GM23338 (cell line): ENCODE results near the gene OSBPL10. TPM values are rescaled to one million over a fixed set of nuclear protein-coding genes. Genes with fewer than 3 reads are reported as not detected.

Source experiments
- ATAC-seq: fragments of 200-7000 bp; cut with Tn5 transposase; 3 replicates; pipeline ENCODE4 v1.9.1; 2020
- DNase-seq: peaks from one replicate; pipeline ENCODE4 v3.0.0-alpha.2; 2015; ENCODE audit warnings: low spot score
- H2AFZ ChIP-seq: fragments of 200-600 bp; sonication (generic); 2 replicates; pipeline ENCODE4 v1.8.0; 2016; ENCODE audit warnings: antibody characterized with exemption, mild to moderate bottlenecking, moderate library complexity
- H3F3A ChIP-seq: fragments of 200-600 bp; sonication (generic); replicated peaks from 2 replicates; pipeline ENCODE4 v1.8.0; 2017; ENCODE audit warnings: antibody characterized with exemption, mixed run types, low read depth
- H3K27ac ChIP-seq: fragments of 200-600 bp; sonication (generic); 2 replicates; pipeline ENCODE4 v1.6.1; 2016; ENCODE audit warnings: low read depth
- H3K27me3 ChIP-seq: fragments of 200-600 bp; sonication (generic); 2 replicates; pipeline ENCODE4 v1.8.0; 2016; ENCODE audit warnings: mild to moderate bottlenecking, mixed run types, moderate library complexity; ENCODE audit not compliant: insufficient read depth
- H3K36me3 ChIP-seq: fragments of 200-600 bp; sonication (generic); 2 replicates; pipeline ENCODE4 v1.8.0; 2016; ENCODE audit warnings: mild to moderate bottlenecking; ENCODE audit not compliant: insufficient read depth
- H3K4me1 ChIP-seq: fragments of 200-600 bp; sonication (generic); 2 replicates; pipeline ENCODE4 v1.8.0; 2016; ENCODE audit warnings: mild to moderate bottlenecking, moderate library complexity; ENCODE audit not compliant: insufficient read depth
- H3K4me2 ChIP-seq: fragments of 200-600 bp; sonication (generic); 2 replicates; pipeline ENCODE4 v1.7.1; 2017; ENCODE audit warnings: mixed run types
- H3K4me3 ChIP-seq: fragments of 200-600 bp; sonication (generic); 2 replicates; pipeline ENCODE4 v1.6.1; 2016; ENCODE audit warnings: mixed run types
- H3K79me2 ChIP-seq: fragments of 200-600 bp; sonication (generic); replicated peaks from 2 replicates; pipeline ENCODE4 v1.8.0; 2017; ENCODE audit warnings: mild to moderate bottlenecking; ENCODE audit not compliant: insufficient read depth
- H3K9me2 ChIP-seq: fragments of 200-600 bp; sonication (generic); 2 replicates; pipeline ENCODE4 v1.8.0; 2017; ENCODE audit not compliant: insufficient read depth
- H4K20me1 ChIP-seq: fragments of 200-600 bp; sonication (generic); replicated peaks from 2 replicates; pipeline ENCODE4 v1.8.0; 2017; ENCODE audit warnings: mild to moderate bottlenecking; ENCODE audit not compliant: insufficient read depth
- H3K27ac Mint-ChIP-seq: 2 replicates; pipeline ENCODE4 v1.8.0; 2020; ENCODE audit warnings: inconsistent platforms, mild to moderate bottlenecking, moderate library complexity, mixed read lengths
- H3K27me3 Mint-ChIP-seq: 3 replicates; pipeline ENCODE4 v1.8.0; 2022; ENCODE audit warnings: low read depth, mild to moderate bottlenecking, moderate library complexity, mixed read lengths, inconsistent platforms; ENCODE audit not compliant: insufficient read depth, poor library complexity
- H3K36me3 Mint-ChIP-seq: 3 replicates; pipeline ENCODE4 v1.8.0; 2021; ENCODE audit warnings: low read depth, mild to moderate bottlenecking, inconsistent platforms, moderate library complexity, mixed read lengths
- H3K4me1 Mint-ChIP-seq: 3 replicates; pipeline ENCODE4 v1.8.0; 2020; ENCODE audit warnings: mild to moderate bottlenecking, inconsistent platforms, mixed read lengths
- H3K4me3 Mint-ChIP-seq: 3 replicates; pipeline ENCODE4 v1.8.0; 2021; ENCODE audit warnings: moderate library complexity, mild to moderate bottlenecking, inconsistent platforms, mixed read lengths
- H3K9me3 Mint-ChIP-seq: 3 replicates; pipeline ENCODE4 v1.8.0; 2020; ENCODE audit warnings: moderate library complexity, mild to moderate bottlenecking, inconsistent platforms, mixed read lengths
- CREB1 ChIP-seq: fragments of 250-450 bp; sonication (Bioruptor Pico); IDR thresholded peaks from 2 replicates; pipeline ENCODE4 v1.5.0; 2020; ENCODE audit warnings: low read depth, mild to moderate bottlenecking, moderate library complexity
- CTCF ChIP-seq, 2 experiments: fragments of 200-600 bp in 1 of 2; sonication (generic) in 1 of 2; conservative IDR thresholded peaks; 2 replicates each; pipeline versions ENCODE4 v1.5.1 to v1.6.1; 2016 to 2017; ENCODE audit warnings: antibody characterized with exemption in 2 of 2, low read depth in 2 of 2, mild to moderate bottlenecking in 2 of 2, moderate library complexity in 1 of 2
- EZH2phosphoT487 ChIP-seq: fragments of 200-600 bp; sonication (generic); IDR thresholded peaks from one replicate; pipeline ENCODE4 v1.8.1; 2018; ENCODE audit warnings: antibody characterized with exemption; ENCODE audit not compliant: unreplicated experiment
- POLR2AphosphoS5 ChIP-seq: IDR thresholded peaks from 2 replicates; pipeline ENCODE4 v1.6.1; 2016; ENCODE audit warnings: antibody characterized with exemption, low read depth
- ZNF114 ChIP-seq: fragments of 250-450 bp; sonication (Bioruptor Pico); IDR thresholded peaks from 2 replicates; pipeline ENCODE4 v1.5.0; 2020; ENCODE audit warnings: mild to moderate bottlenecking, moderate library complexity
- ZNF331 ChIP-seq: fragments of 250-450 bp; sonication (Bioruptor Pico); IDR thresholded peaks from 2 replicates; pipeline ENCODE4 v1.5.0; 2020; ENCODE audit warnings: low read depth, mild to moderate bottlenecking, moderate library complexity
- ZNF462 ChIP-seq: fragments of 250-450 bp; sonication (Bioruptor Pico); IDR thresholded peaks from 2 replicates; pipeline ENCODE4 v1.5.0; 2020; ENCODE audit warnings: mild to moderate bottlenecking, moderate library complexity
- polyA plus RNA-seq: library from polyadenylated mRNA; unstranded; fragments of >200 nt; fragmentation: Nextera tagmentation; extraction: Ambion mirVana; gene quantifications from 2 replicates; pipeline ENCODE4 v1.2.1, GENCODE V29; 2016
- total RNA-seq: library from RNA; depleted of rRNA; stranded (reverse); fragments of >200 nt; shearing (Covaris generic); gene quantifications from 2 replicates; pipeline ENCODE4 v1.2.3, GENCODE V29; 2014

OSBPL10 gene
- total and polyA plus RNA-seq, 2 experiments from 2014 or later = 23.8 to 149 TPM

GRCh38 chr3:31831591-31831990, 149.5 kb downstream of the OSBPL10 start:
- H3K9me3 Mint-ChIP-seq = no peaks in the 10 kb centered on the region; the same call in 2 of the 3 replicates
- Histone ChIP-seq H3F3A (no peaks in the 10 kb centered on the region), H3K79me2 (peaks cover 75% of the 10 kb centered on the region)

More at GRCh38 chr3:31831591-31831990, 149.5 kb downstream of the OSBPL10 start:
- Histone ChIP-seq H3K27ac (no peak overlapping the region), H2AFZ (no peak overlapping the region), H4K20me1 (peaks cover 23% of the 10 kb centered on the region; the same call in 1 of the 2 replicates), H3K27me3 (no peaks in the 10 kb centered on the region), H3K4me3 (no peak overlapping the region), H3K9me2 (no peaks in the 10 kb centered on the region), H3K4me2 (no peak overlapping the region), H3K36me3 (no peaks in the 10 kb centered on the region), H3K4me1 (peaks cover 30% of the 10 kb centered on the region)
- no peak overlapping the region for H3K27ac Mint-ChIP-seq
- H3K4me1 Mint-ChIP-seq = peaks cover 38% of the 10 kb centered on the region
- no peak overlapping the region for H3K4me3 Mint-ChIP-seq
- DNase-seq = no peak
- ATAC-seq = no peak
- peaks cover 7% of the 10 kb centered on the region for H3K27me3 Mint-ChIP-seq
- H3K36me3 Mint-ChIP-seq = no peaks in the 10 kb centered on the region
- no peak for TF ChIP-seq ZNF331 (CRISPR knock-in tag)
- no peak for TF ChIP-seq ZNF462
- TF ChIP-seq EZH2phosphoT487 = no peak
- TF ChIP-seq CREB1 = no peak
- TF ChIP-seq ZNF114 (CRISPR knock-in tag) = no peak
- TF ChIP-seq CTCF (conservative IDR thresholded peaks at IDR 0.05; ENCODE audit: low read depth in 2 of 2) = no peak
- no peak for TF ChIP-seq POLR2AphosphoS5
